Activated naive CD4-positive, alpha-beta T cell (primary cell): Measurements from ENCODE around the gene TAPT1.

Experiments
- DNase-seq, 4 experiments: peaks; one replicate each; lab custom pipeline; 2025; lab: John Stamatoyannopoulos, UW

The TAPT1 gene

GRCh38 chr4:16245241-16245640 lies 19.0 kb upstream of the TAPT1 start:
- DNase-seq: no peak

DNA sequence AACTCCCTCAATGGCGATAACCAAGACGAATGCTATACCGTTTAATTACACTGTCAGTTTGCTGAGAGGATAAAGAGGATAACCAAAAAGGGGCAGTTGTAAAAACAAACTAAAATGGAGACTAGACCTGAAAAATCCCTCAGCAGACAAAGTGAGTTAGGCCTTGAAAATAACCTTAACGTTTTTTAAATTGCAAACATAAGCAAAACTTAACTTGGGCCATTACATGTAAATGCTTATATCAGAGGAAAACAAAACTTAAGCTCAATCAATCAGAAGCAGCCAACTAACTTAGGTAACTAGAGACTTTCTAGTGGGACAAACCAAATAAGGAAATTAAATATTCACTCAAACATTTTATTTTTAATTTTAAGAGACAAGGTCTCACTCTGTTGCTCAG lies 17.0 kb upstream of the TAPT1 start:
- DNase-seq: no peak

- DNase-seq: no peak
Measured at GRCh38 chr4:16240300-16240699, 14.0 kb upstream of the TAPT1 start.

DNA sequence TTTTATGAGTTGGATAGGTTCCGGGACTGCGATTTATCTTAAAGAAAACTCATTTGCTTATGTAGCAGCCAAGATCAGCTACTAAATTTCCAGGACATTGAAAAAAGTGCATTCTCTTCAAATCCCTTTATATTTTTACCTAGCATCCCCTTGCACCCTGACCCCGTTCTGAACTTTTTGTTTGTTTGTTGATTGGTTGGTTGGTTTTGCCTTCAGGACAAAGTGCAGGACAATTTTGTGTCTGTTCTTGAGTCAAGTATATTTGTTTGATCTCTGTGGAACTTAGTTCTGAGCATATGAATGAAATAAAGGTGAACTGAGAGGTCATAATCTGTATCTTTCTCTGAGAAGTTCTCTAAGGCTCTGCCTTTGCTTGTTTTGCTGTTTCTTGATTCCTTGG lies 12.8 kb upstream of the TAPT1 start:
- no peak for DNase-seq

GRCh38 chr4:16238327-16238726 lies 12.1 kb upstream of the TAPT1 start:
- DNase-seq: no peak

DNA sequence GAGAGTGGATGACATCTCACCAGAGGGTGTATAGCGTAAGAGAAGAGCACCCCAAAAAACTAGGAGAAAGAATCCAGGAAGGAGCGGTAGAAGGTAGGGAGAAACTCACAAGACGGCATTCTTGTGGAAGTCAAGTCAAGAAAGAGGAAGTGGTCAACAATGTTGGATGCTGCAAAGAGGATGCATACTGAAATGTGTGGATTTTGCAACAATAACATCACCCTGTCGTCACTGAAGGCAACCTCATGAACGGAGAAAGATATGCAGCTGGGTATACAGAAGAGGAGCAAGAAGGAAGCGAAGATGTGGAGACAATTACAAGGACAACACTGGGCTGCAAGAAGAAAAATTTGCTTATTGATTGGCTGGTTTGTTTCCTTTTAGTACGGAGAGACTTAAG lies 11.4 kb upstream of the TAPT1 start:
- DNase-seq: no peak

DNA sequence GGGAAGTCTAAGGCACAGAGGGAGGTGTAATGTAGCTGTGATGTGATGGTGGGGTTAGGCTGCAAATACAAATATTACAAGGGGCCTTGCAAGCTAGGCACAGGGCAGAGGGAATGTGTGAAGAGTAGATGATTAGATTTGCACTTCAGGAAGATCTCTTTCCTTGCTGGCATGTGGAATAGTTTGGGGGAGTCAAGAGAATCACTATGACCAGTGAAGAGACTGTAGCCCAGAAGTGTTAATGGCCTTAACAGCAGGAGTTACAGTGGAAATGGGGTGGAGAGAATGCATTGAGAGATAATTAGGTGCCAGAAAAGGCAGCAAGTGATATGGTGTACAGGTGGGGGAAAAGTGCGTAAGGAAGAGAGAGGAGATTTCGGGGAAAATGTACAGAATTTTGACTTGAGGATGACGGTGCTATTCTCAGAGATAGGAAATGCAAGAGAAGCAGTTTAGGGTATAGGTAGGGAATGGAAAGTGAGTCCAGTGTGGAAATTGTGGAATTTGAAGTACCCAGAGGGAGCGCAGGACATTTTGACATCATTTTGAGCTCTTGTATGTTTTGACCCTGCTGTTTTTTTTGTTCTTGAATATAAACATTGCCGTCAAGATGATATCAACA lies 10.2 kb upstream of the TAPT1 start:
- no peak for DNase-seq

DNA sequence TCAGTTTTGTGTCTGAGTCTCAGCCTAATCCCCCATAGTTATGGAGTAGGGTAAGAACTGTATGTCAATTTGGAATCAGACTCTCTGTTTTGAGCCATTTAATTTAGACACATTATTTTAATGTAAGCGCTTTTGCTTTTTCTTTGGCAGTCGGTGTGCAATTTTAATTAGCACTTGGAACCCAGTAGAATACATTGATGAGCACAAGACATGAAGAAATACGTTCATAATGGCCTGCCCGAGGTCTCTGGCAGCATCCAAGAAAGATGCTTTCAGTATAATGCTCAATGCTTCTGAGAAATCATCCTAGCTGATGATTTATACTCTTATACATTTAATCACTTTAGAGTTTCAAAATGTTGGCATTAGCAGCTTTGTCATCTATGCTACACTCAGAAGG lies 8.9 kb upstream of the TAPT1 start:
- no peak for DNase-seq

GRCh38 chr4:16233569-16234177 lies 7.4 kb upstream of the TAPT1 start:
- DNase-seq: no peak

DNA sequence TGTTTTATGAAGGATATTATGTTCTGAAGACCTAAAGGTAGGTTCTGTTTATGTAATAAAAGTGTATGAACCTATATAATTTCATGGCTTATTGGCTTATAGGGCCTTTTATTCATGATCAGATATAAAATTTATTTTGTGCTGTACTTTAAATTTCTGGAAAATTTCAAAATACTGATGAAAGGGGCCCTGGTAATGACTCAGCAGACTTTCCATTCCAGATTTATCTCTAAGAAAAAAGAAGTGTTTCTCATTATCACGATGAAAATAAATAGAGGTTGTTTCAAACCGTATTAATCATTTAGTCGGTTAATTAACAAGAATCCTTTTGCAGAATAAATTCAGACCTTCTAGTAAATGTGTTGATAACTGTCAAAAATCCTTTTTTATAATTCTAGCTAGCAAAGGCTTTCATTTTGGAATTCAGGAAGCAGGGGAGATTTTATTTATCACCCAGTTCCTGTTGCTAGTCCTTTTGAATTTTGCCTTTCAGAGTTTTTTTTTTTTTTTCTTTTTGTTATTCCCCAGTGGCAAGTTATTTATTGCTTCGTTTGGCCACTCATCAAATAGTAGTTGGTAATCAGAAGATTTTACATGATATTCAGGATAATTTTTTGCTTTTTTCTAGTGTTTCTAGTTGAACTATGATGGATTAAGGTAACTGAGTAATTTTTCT lies 5.4 kb upstream of the TAPT1 start:
- no peak for DNase-seq

GRCh38 chr4:16230308-16230707 lies 4.0 kb upstream of the TAPT1 start:
- no peak for DNase-seq

GRCh38 chr4:16229604-16230003 lies 3.3 kb upstream of the TAPT1 start:
- no peak for DNase-seq

DNA sequence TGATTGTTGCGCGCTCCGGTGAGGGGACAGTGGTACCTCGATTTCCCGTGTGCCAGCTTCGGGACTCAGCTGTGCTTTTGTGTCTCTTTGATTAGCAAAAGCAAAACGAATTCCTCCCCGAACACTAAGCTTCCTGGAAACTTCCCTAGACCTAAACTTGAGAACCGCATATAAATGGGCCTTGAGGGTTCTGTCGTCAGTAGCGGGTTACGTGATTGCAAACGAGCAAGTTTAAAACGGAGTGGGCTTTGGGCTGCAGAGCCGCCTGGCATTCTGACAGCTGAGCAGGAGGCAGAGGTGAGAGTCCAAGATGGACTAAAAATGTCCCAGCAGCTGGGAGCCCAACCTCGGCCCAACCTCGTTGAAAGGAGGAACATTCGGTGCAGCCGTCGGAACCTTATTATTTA lies 1.2 kb upstream of the TAPT1 start:
- peak in 1 of 4 experiments; percentile 4 for DNase-seq

DNA sequence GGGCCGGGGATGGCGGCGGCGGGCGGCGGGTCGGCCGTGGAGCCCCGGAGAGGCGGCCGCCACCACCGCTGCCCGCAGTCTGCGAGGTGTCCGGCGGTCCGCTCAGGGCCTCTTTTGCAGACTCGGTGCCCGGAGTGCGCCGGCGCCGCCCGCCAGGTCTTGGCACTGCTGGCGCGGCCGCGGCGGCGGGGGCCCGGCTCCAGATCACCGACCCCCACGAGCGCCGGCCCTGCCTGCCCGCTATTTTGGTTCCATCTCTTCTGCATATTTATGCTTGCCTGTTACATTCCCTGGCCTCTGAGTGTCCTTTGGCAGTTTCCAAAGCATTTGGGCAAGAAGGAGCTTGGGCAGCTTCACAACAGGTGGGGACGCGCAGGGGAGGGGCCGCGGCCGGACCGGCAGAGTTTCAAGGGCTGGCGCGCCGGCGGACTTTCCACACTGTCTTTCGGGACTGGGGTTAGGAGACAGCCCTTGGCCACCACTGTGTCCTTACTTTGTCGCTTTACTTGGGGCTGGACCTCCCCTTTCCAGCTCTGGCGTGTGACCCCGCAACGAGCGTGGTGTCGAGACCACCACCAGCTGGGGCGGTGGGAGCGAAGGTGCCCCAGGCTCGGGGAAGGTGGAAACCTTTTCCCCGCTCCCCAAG lies 668 bp upstream of the TAPT1 start:
- peak; percentile 5 to 39 (median 24) for DNase-seq

GRCh38 chr4:16225167-16225862 lies 956 bp downstream of the TAPT1 start:
- DNase-seq: no peak

- DNase-seq: no peak
Measured at GRCh38 chr4:16224264-16225166, 1.8 kb downstream of the TAPT1 start.

DNA sequence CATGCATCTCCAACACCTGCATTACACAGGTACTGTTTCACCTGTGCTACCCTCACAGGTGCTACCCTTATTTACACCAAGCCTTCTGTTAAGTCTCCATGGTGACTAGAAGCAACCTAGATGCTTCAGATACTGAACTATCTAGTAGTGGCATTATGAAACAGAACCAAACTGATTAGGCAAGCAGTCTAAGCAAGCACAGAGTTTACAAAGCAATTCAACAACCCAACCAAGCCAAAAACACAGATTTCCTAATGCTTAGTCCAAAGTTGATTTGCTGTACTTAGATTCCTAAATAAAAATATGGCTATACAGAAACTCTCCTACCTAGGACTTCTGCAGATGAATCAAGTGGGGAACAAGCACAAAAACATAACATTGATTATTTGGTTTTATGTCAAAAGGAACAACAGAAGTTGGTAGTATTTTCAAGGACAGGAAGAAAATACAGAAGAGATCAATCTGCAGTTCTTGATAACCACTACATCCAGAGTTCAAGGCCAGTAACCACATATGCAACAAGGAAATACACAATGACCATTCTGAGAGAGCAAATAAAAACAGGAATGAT lies 3.2 kb downstream of the TAPT1 start:
- DNase-seq: no peak

GRCh38 chr4:16218950-16219349 lies 7.3 kb downstream of the TAPT1 start:
- no peak for DNase-seq

GRCh38 chr4:16217300-16218051 lies 8.8 kb downstream of the TAPT1 start:
- no peak for DNase-seq

GRCh38 chr4:16213121-16213520 lies 13.2 kb downstream of the TAPT1 start:
- DNase-seq: no peak
